Esophagus (tissue), 2 donors: ENCODE data around the gene LARP6. TPM values are rescaled to one million over a fixed set of nuclear protein-coding genes. Genes with fewer than 3 reads are reported as not detected.
A peak's percentile ranks its signal among the peaks of the same experiment; 100 is the strongest.

Experiments
- H3K27ac ChIP-seq, 2 donors: one replicate each; pipeline ENCODE4 v1.5.1; 2013; ENCODE audit warnings: low read depth in 2 of 2, mild to moderate bottlenecking in 2 of 2, inconsistent platforms in 1 of 2, low read length in 1 of 2, moderate library complexity in 1 of 2
- H3K27me3 ChIP-seq, 2 donors: one replicate each; pipeline ENCODE4 v1.6.1; 2013; ENCODE audit warnings: low read length in 2 of 2, control low read depth in 1 of 2, mild to moderate bottlenecking in 1 of 2; ENCODE audit not compliant: insufficient read depth in 2 of 2, control insufficient read depth in 1 of 2
- H3K36me3 ChIP-seq, 2 donors: one replicate each; pipeline ENCODE4 v1.6.1; 2013; ENCODE audit warnings: low read length in 1 of 2; ENCODE audit not compliant: control insufficient read depth in 2 of 2, insufficient read depth in 2 of 2
- H3K4me1 ChIP-seq, 2 donors: one replicate each; pipeline ENCODE4 v1.6.1; 2013; ENCODE audit warnings: low read length in 1 of 2; ENCODE audit not compliant: control insufficient read depth in 2 of 2, insufficient read depth in 2 of 2
- H3K4me3 ChIP-seq, 2 donors: one replicate each; pipeline ENCODE4 v1.5.1; 2013; ENCODE audit warnings: low read length in 2 of 2, mild to moderate bottlenecking in 2 of 2, low read depth in 1 of 2, moderate library complexity in 1 of 2
- H3K9me3 ChIP-seq, 2 donors: one replicate each; pipeline ENCODE4 v1.6.1; 2013; ENCODE audit warnings: mild to moderate bottlenecking in 2 of 2, low read depth in 1 of 2, low read length in 1 of 2, moderate library complexity in 1 of 2; ENCODE audit not compliant: control insufficient read depth in 2 of 2, insufficient read depth in 1 of 2
- WGBS, 2 donors: extraction: QIAGEN DNeasy Blood & Tissue Kit; methylation state at CpG; one replicate each; pipeline ENCODE4 v1.1.7; 2013; 5-methylcytosine and 5-hydroxymethylcytosine counted together
- polyA plus RNA-seq, 2 donors: library from polyadenylated mRNA; stranded (reverse); fragments of 200-250 nt; gene quantifications; one replicate each; pipeline ENCODE4 v1.2.3, GENCODE V29; 2013
- donor health status: healthy with polysubstance abuse.
- donor health status: Bipolar disorder and iron deficiency.

LARP6 gene
- polyA plus RNA-seq, 2 donors, result 3.2 to 6.5 TPM

DNA sequence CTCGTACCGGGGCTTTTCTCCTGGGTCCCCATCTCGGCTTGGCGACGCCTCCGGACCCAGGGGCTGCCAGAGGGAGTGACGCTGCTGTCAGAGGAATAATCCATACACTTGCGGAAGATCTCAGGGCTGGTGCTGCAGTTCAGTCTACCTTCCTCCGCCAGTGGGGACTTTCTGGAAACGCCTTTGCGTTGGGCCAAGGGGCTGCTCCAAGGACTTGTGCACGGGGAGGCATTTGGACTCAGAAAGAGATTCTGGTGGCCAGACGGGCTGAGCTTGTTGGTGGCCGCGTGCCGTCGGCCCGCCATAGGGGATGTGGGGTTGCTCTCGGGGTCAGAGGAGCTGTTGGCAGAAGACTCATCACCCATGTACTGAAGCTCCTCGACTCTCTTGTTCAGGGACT lies 21.8 kb downstream of the LARP6 start:
- WGBS, 2 donors, result 95 to 96% methylated on average over 20 of the region's 20 CpGs
- Histone ChIP-seq H3K4me3 (no peak overlapping the region), H3K9me3 (no peaks in the 10 kb centered on the region), H3K36me3 (peaks cover 0 to 5% of the 10 kb centered on the region in 2 donors), H3K27ac (no peak overlapping the region), H3K4me1 (peaks cover 0 to 2% of the 10 kb centered on the region in 2 donors), H3K27me3 (no peaks in the 10 kb centered on the region)

DNA sequence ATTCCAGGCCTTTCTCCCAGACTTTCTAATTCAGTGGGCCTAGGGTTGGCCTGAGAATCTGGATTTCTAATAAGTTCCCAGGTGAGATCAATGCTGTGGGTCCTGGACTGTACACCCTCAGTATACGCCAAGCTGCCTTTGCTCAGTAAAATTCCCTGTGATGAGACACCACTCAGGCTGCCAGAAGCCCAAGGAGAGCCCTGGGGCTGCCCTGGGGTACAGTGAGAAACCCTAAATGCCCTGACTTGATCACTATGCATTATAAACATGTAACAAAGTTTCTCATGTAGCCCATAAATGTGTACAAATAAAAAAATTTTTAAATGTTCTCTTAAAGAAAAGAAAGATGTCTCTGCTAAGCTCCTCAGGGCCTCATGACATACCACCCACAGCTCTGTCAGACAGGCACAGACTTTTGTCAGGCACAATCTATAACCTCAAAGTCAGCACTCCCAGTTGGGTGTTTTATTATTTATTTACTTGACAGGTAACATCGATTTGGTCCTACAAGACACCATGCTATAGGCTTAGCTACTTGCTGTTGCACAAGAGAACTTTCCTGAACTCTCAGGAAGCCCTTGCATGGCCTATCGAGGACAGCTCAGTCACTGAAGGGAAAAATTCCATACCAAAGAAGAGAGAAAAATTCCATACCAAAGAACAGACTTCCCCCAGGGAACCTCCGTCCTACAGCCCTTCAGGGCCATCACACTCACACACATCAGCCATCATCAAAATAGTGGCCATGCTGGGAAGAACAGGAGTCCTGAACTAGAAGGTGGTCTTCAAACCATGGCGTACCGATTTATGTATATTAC lies 22.7 kb downstream of the LARP6 start:
- H3K9me3 ChIP-seq, result no peaks in the 10 kb centered on the region
- H3K4me1 ChIP-seq, result peaks cover 0 to 5% of the 10 kb centered on the region in 2 donors
- 86 to 87% methylated on average over 6 of the region's 6 CpGs for WGBS, 2 donors
- H3K27me3 ChIP-seq, result no peaks in the 10 kb centered on the region
- H3K27ac ChIP-seq, result no peak overlapping the region
- H3K36me3 ChIP-seq, result peaks cover 0 to 5% of the 10 kb centered on the region in 2 donors
- H3K4me3 ChIP-seq, result no peak overlapping the region

- no peak overlapping the region for H3K27ac ChIP-seq
- H3K9me3 ChIP-seq, result no peaks in the 10 kb centered on the region
- WGBS, 2 donors, result 28 to 67% methylated on average over 2 of the region's 2 CpGs
- peaks cover 0 to 5% of the 10 kb centered on the region in 2 donors for H3K4me1 ChIP-seq
- peaks cover 0 to 5% of the 10 kb centered on the region in 2 donors for H3K36me3 ChIP-seq
- H3K27me3 ChIP-seq, result no peaks in the 10 kb centered on the region
- H3K4me3 ChIP-seq, result no peak overlapping the region
These were observed 23.3 kb downstream of the LARP6 start for GRCh38 chr15:70830615-70831014.

DNA sequence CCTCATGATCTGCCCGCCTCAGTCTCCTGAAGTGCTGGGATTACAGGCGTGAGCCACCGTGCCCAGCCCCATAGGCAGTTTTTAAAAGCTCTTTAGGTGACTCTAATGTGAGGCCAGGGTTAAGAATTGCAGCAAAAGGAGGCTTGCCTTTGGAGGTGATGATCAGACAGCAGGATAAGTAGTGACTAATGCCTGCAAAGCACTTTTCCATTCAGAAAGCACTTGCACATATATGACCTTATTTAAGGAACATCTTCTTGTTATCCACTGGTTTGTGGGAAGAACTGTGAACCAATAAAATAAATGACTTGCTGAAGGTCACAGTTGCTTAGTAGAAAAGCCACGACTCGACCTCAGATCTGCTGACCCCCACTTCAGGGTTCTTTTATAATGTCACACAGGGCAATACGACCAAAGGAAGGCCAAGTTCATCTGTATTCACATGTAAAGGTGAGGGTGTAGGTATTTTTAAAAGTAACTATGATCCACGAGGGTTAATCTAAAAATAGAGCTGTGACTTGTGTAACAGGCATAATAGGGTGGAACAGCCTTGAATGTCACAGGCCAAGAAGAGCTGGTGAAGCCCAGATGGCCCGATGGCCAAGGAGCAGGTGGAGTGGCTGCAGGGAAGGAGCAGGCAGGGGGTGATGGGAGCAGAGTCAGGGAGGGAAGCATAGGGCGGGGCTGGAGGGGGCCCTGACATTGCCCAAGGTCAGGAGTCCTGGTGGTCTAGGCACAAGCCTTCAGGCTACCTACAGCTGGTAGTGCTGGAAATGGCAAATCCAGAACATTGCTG lies 24.4 kb downstream of the LARP6 start:
- Histone ChIP-seq H3K27me3 (no peaks in the 10 kb centered on the region), H3K9me3 (no peaks in the 10 kb centered on the region), H3K36me3 (peaks cover 0 to 5% of the 10 kb centered on the region in 2 donors), H3K27ac (no peak overlapping the region), H3K4me3 (no peak overlapping the region), H3K4me1 (peaks cover 0 to 5% of the 10 kb centered on the region in 2 donors)
- 74 to 81% methylated on average over 9 of the region's 9 CpGs for whole genome bisulfite sequencing, 2 donors

GRCh38 chr15:70827721-70828120 lies 26.2 kb downstream of the LARP6 start:
- Histone ChIP-seq H3K4me3 (no peak overlapping the region), H3K36me3 (peaks cover 0 to 5% of the 10 kb centered on the region in 2 donors), H3K27ac (no peak overlapping the region), H3K9me3 (no peaks in the 10 kb centered on the region), H3K27me3 (no peaks in the 10 kb centered on the region), H3K4me1 (peaks cover 0 to 3% of the 10 kb centered on the region in 2 donors)
- 88 to 89% methylated on average over 6 of the region's 6 CpGs for WGBS, 2 donors

- Histone ChIP-seq H3K27ac (peak overlapping the region in 1 of 2 donors; percentile 4), H3K9me3 (no peaks in the 10 kb centered on the region), H3K4me1 (peaks cover 0 to 3% of the 10 kb centered on the region in 2 donors), H3K27me3 (no peaks in the 10 kb centered on the region), H3K4me3 (no peak overlapping the region), H3K36me3 (no peaks in the 10 kb centered on the region)
- WGBS, 2 donors, result 18 to 23% methylated on average over 3 of the region's 3 CpGs
These were observed 27.3 kb downstream of the LARP6 start for GRCh38 chr15:70826634-70827033.

GRCh38 chr15:70825841-70826240 lies 28.1 kb downstream of the LARP6 start:
- no peak overlapping the region for H3K27ac ChIP-seq
- H3K36me3 ChIP-seq, result no peaks in the 10 kb centered on the region
- no peak overlapping the region for H3K4me3 ChIP-seq
- 90 to 94% methylated on average over 8 of the region's 8 CpGs for WGBS, 2 donors
- no peaks in the 10 kb centered on the region for H3K9me3 ChIP-seq
- no peaks in the 10 kb centered on the region for H3K27me3 ChIP-seq
- peaks cover 0 to 3% of the 10 kb centered on the region in 2 donors for H3K4me1 ChIP-seq

DNA sequence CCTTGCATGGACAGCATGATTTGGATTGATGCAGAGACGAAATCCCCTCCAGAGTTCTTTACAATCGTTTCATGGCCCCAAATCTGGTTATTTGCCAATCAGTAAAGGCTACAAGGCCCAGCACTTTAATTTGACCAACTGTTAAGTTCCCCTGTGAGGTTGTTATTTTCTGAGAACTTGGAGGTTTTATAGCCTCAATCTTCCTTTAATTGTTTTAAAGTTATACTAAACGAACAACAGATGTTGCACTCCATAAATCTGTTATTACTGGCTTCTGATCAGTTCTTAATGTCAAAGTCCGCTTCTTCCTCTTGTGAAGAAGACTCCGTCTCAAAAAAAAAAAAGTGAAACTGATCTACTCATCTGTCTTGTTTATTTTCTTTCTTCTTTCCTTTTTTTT lies 30.8 kb downstream of the LARP6 start:
- 58 to 64% methylated on average over 5 of the region's 5 CpGs for WGBS, 2 donors
- Histone ChIP-seq H3K27ac (no peak overlapping the region), H3K36me3 (no peaks in the 10 kb centered on the region), H3K4me1 (peaks cover 0 to 3% of the 10 kb centered on the region in 2 donors), H3K4me3 (no peak overlapping the region), H3K27me3 (no peaks in the 10 kb centered on the region), H3K9me3 (no peaks in the 10 kb centered on the region)

- no peak overlapping the region for H3K27ac ChIP-seq
- no peaks in the 10 kb centered on the region for H3K4me1 ChIP-seq
- H3K4me3 ChIP-seq, result no peak overlapping the region
- no peaks in the 10 kb centered on the region for H3K9me3 ChIP-seq
- no peaks in the 10 kb centered on the region for H3K27me3 ChIP-seq
- H3K36me3 ChIP-seq, result no peaks in the 10 kb centered on the region
These were observed 33.7 kb downstream of the LARP6 start for GRCh38 chr15:70820214-70820613.
